Astrocyte (in vitro differentiated cells and primary cell): Measurements from ENCODE around the gene DCTPP1. TPM values are rescaled to one million over a fixed set of nuclear protein-coding genes. Genes with fewer than 3 reads are reported as not detected.

ENCODE experiments used
- DNase-seq: peaks from one replicate; pipeline ENCODE4 v3.0.0-alpha.2; 2010; ENCODE audit warnings: low read depth
- FAIRE-seq: peaks from 2 replicates; lab custom pipeline; 2011; peaks lifted over from hg19 to GRCh38; lab: Jason Lieb, UNC
- H2AFZ ChIP-seq: 2 replicates; pipeline ENCODE4 v1.6.0; 2012; ENCODE audit warnings: low read depth, low read length, inconsistent platforms
- H3K27ac ChIP-seq: 2 replicates; pipeline ENCODE4 v1.5.1; 2011; ENCODE audit warnings: low read depth, low read length, inconsistent platforms
- H3K27me3 ChIP-seq: 2 replicates; pipeline ENCODE4 v1.6.0; 2011; ENCODE audit warnings: low read length, inconsistent platforms; ENCODE audit not compliant: insufficient read depth
- H3K36me3 ChIP-seq: 2 replicates; pipeline ENCODE4 v1.5.1; 2011; ENCODE audit warnings: low read length, inconsistent platforms; ENCODE audit not compliant: insufficient read depth
- H3K4me1 ChIP-seq: 2 replicates; pipeline ENCODE4 v1.5.1; 2011; ENCODE audit warnings: low read length, inconsistent platforms; ENCODE audit not compliant: insufficient read depth
- H3K4me2 ChIP-seq: 2 replicates; pipeline ENCODE4 v1.6.0; 2012; ENCODE audit warnings: low read length, inconsistent platforms
- H3K4me3 ChIP-seq: 2 replicates; pipeline ENCODE4 v1.5.1; 2011; ENCODE audit warnings: low read depth, mild to moderate bottlenecking, low read length, inconsistent platforms; ENCODE audit not compliant: insufficient read depth
- H3K79me2 ChIP-seq: 2 replicates; pipeline ENCODE4 v1.6.0; 2012; ENCODE audit warnings: mild to moderate bottlenecking, low read length, inconsistent platforms; ENCODE audit not compliant: insufficient read depth
- H3K9ac ChIP-seq: 2 replicates; pipeline ENCODE4 v1.6.0; 2012; ENCODE audit warnings: mild to moderate bottlenecking, low read length, inconsistent platforms
- H3K9me3 ChIP-seq: 2 replicates; pipeline ENCODE4 v1.5.1; 2012; ENCODE audit warnings: low read depth, mild to moderate bottlenecking, low read length, inconsistent platforms; ENCODE audit not compliant: insufficient read depth
- H4K20me1 ChIP-seq: 2 replicates; pipeline ENCODE4 v1.6.0; 2012; ENCODE audit warnings: low read length, inconsistent platforms; ENCODE audit not compliant: insufficient read depth
- H3K27ac Mint-ChIP-seq: one replicate; pipeline ENCODE4 v1.8.0; 2021; ENCODE audit warnings: mild to moderate bottlenecking, mixed read lengths; ENCODE audit not compliant: unreplicated experiment
- H3K27me3 Mint-ChIP-seq: one replicate; pipeline ENCODE4 v1.8.0; 2021; ENCODE audit warnings: low read depth, mixed read lengths; ENCODE audit not compliant: unreplicated experiment
- H3K36me3 Mint-ChIP-seq: one replicate; pipeline ENCODE4 v1.8.0; 2021; ENCODE audit warnings: low read depth, mixed read lengths; ENCODE audit not compliant: unreplicated experiment
- H3K4me1 Mint-ChIP-seq: one replicate; pipeline ENCODE4 v1.8.0; 2021; ENCODE audit warnings: low read depth, mixed read lengths; ENCODE audit not compliant: unreplicated experiment
- H3K4me3 Mint-ChIP-seq: one replicate; pipeline ENCODE4 v1.8.0; 2021; ENCODE audit warnings: mild to moderate bottlenecking, moderate library complexity, mixed read lengths; ENCODE audit not compliant: unreplicated experiment
- H3K9me3 Mint-ChIP-seq: one replicate; pipeline ENCODE4 v1.8.0; 2021; ENCODE audit warnings: mild to moderate bottlenecking, mixed read lengths; ENCODE audit not compliant: unreplicated experiment
- CTCF ChIP-seq: IDR thresholded peaks from 2 replicates; pipeline ENCODE4 v1.5.1; 2011; ENCODE audit warnings: low read depth, mild to moderate bottlenecking, inconsistent platforms, low read length, moderate library complexity; ENCODE audit not compliant: insufficient read depth
- EZH2 ChIP-seq: IDR thresholded peaks from 2 replicates; pipeline ENCODE4 v1.6.1; 2012; ENCODE audit warnings: mild to moderate bottlenecking, low read length, inconsistent platforms; ENCODE audit not compliant: insufficient read depth
- total RNA-seq: library from RNA; stranded (reverse); gene quantifications from 2 replicates; pipeline ENCODE4 v1.2.1, GENCODE V29; 2021

Gene DCTPP1
- total RNA-seq, 1 donor from 2014 or later: 36.5 TPM

- Mint-ChIP-seq H3K27me3 (peaks cover 38% of the 10 kb centered on the region), H3K9me3 (no peaks in the 10 kb centered on the region), H3K4me3 (no peak overlapping the region), H3K36me3 (peaks cover 3% of the 10 kb centered on the region), H3K4me1 (no peaks in the 10 kb centered on the region), H3K27ac (no peak overlapping the region)
- no peak overlapping the region for H3K4me3 ChIP-seq
- H3K4me2 ChIP-seq: no peak overlapping the region
- FAIRE-seq (no peak), DNase-seq (no peak)
- H3K4me1 ChIP-seq: no peaks in the 10 kb centered on the region
- no peak overlapping the region for H3K9ac ChIP-seq
- H3K27me3 ChIP-seq: peaks cover 26% of the 10 kb centered on the region
- no peaks in the 10 kb centered on the region for H4K20me1 ChIP-seq
- no peak for TF ChIP-seq CTCF
- no peak for TF ChIP-seq EZH2
- H3K36me3 ChIP-seq: no peaks in the 10 kb centered on the region
- H3K9me3 ChIP-seq: no peaks in the 10 kb centered on the region
- no peak overlapping the region for H2AFZ ChIP-seq
- H3K79me2 ChIP-seq: no peaks in the 10 kb centered on the region
- no peak overlapping the region for H3K27ac ChIP-seq
Observed at GRCh38 chr16:30476991-30477390, 47.2 kb upstream of the DCTPP1 start.

DNA sequence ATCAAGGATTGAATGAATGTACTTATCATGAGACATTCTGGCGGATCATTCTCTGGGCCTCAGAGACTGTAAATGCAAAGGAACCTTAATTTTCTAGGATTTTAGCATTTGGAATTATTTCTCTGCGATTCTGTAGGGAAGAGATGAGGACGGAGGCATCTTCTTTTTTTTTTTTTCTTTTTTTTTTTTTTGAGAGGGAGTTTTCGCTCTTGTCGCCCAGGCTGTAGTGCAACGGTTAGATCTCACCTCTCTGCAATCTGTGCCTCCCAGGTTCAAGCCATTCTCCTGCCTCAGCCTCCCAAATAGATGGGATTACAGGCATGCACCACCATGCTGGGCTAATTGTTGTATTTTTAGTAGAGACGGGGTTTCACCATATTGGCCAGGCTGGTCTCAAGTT, 44.9 kb upstream of the DCTPP1 start:
- H3K36me3 ChIP-seq: no peaks in the 10 kb centered on the region
- no peak overlapping the region for H3K4me3 ChIP-seq
- TF ChIP-seq EZH2 (no peak), CTCF (no peak)
- Mint-ChIP-seq H3K4me1 (no peaks in the 10 kb centered on the region), H3K27me3 (peaks cover 22% of the 10 kb centered on the region), H3K27ac (no peak overlapping the region), H3K36me3 (peaks cover 3% of the 10 kb centered on the region), H3K9me3 (no peaks in the 10 kb centered on the region), H3K4me3 (no peak overlapping the region)
- no peak overlapping the region for H3K27ac ChIP-seq
- FAIRE-seq (no peak), DNase-seq (no peak)
- no peak overlapping the region for H2AFZ ChIP-seq
- no peaks in the 10 kb centered on the region for H3K79me2 ChIP-seq
- no peaks in the 10 kb centered on the region for H3K4me1 ChIP-seq
- H3K4me2 ChIP-seq: no peak overlapping the region
- H3K9ac ChIP-seq: no peak overlapping the region
- H3K9me3 ChIP-seq: no peaks in the 10 kb centered on the region
- no peaks in the 10 kb centered on the region for H4K20me1 ChIP-seq
- peaks cover 23% of the 10 kb centered on the region for H3K27me3 ChIP-seq

- no peak overlapping the region for H3K9ac ChIP-seq
- DNase-seq (no peak), FAIRE-seq (no peak)
- no peaks in the 10 kb centered on the region for H4K20me1 ChIP-seq
- Mint-ChIP-seq H3K4me3 (no peak overlapping the region), H3K36me3 (peaks cover 3% of the 10 kb centered on the region), H3K9me3 (no peaks in the 10 kb centered on the region), H3K4me1 (peaks cover 2% of the 10 kb centered on the region), H3K27me3 (peaks cover 22% of the 10 kb centered on the region), H3K27ac (no peak overlapping the region)
- H3K27ac ChIP-seq: no peak overlapping the region
- H3K4me1 ChIP-seq: no peaks in the 10 kb centered on the region
- TF ChIP-seq CTCF (no peak), EZH2 (peak; percentile 62)
- no peak overlapping the region for H3K4me2 ChIP-seq
- H2AFZ ChIP-seq: no peak overlapping the region
- H3K27me3 ChIP-seq: peaks cover 23% of the 10 kb centered on the region
- H3K36me3 ChIP-seq: no peaks in the 10 kb centered on the region
- H3K4me3 ChIP-seq: no peak overlapping the region
- no peaks in the 10 kb centered on the region for H3K9me3 ChIP-seq
- H3K79me2 ChIP-seq: no peaks in the 10 kb centered on the region
Observed at GRCh38 chr16:30474074-30474452, 44.2 kb upstream of the DCTPP1 start.
